Mesenchymal stem cell (in vitro differentiated cells and primary cell): ENCODE measurements around the gene DNMT3L.
"Not testable (repeated sequence)": the region's sequence is repeated elsewhere in the genome, so short reads cannot be mapped to it uniquely, and the experiment has no call there.

Source experiments
- DNase-seq: peaks from one replicate; pipeline ENCODE4 v3.0.0-alpha.2; 2013
- H2AFZ ChIP-seq: one replicate; pipeline ENCODE4 v1.6.1; 2013; ENCODE audit warnings: low read depth, mild to moderate bottlenecking, control low read depth, inconsistent platforms, low read length, moderate library complexity
- H2AK5ac ChIP-seq: 2 replicates; pipeline ENCODE4 v1.6.1; 2013; ENCODE audit warnings: low read length, moderate library complexity, mild to moderate bottlenecking, inconsistent platforms; ENCODE audit not compliant: severe bottlenecking
- H2BK120ac ChIP-seq: one replicate; pipeline ENCODE4 v1.6.1; 2013; ENCODE audit warnings: low read depth, mild to moderate bottlenecking, inconsistent platforms, low read length, moderate library complexity
- H2BK12ac ChIP-seq, 2 experiments: one replicate each; pipeline ENCODE4 v1.6.1; 2013; ENCODE audit warnings: inconsistent platforms in 2 of 2, low read length in 2 of 2, mild to moderate bottlenecking in 2 of 2, moderate library complexity in 2 of 2, control low read depth in 1 of 2
- H2BK15ac ChIP-seq: one replicate; pipeline ENCODE4 v1.6.1; 2013; ENCODE audit warnings: mild to moderate bottlenecking, low read depth, inconsistent platforms; ENCODE audit not compliant: poor library complexity, severe bottlenecking
- H2BK5ac ChIP-seq: 2 replicates; pipeline ENCODE4 v1.6.1; 2013; ENCODE audit warnings: low read depth, mild to moderate bottlenecking, low read length, control low read depth, inconsistent platforms; ENCODE audit not compliant: poor library complexity, severe bottlenecking
- H3K14ac ChIP-seq, 2 experiments: one replicate each; pipeline ENCODE4 v1.6.1; 2013; ENCODE audit warnings: inconsistent platforms in 2 of 2, low read length in 2 of 2, control low read depth in 1 of 2, mild to moderate bottlenecking in 1 of 2, moderate library complexity in 1 of 2
- H3K18ac ChIP-seq, 2 experiments: one replicate each; pipeline ENCODE4 v1.6.1; 2013; ENCODE audit warnings: inconsistent platforms in 2 of 2, low read length in 2 of 2, control low read depth in 1 of 2, low read depth in 1 of 2, mild to moderate bottlenecking in 1 of 2
- H3K23ac ChIP-seq, 2 experiments: one replicate each; pipeline ENCODE4 v1.6.1; 2013; ENCODE audit warnings: inconsistent platforms in 2 of 2, low read length in 2 of 2, mild to moderate bottlenecking in 2 of 2, moderate library complexity in 2 of 2, control low read depth in 1 of 2
- H3K27ac ChIP-seq: 2 replicates; pipeline ENCODE4 v1.5.1; 2013; ENCODE audit warnings: mild to moderate bottlenecking, moderate library complexity, low read length, control low read depth, inconsistent platforms; ENCODE audit not compliant: poor library complexity, severe bottlenecking
- H3K27me3 ChIP-seq, 2 experiments: 2 replicates each; pipeline versions ENCODE4 v1.6.1 to v1.7.0; 2013; ENCODE audit warnings: low read length in 2 of 2, mild to moderate bottlenecking in 2 of 2, moderate library complexity in 2 of 2, control low read depth in 1 of 2, inconsistent platforms in 1 of 2; ENCODE audit not compliant: control insufficient read depth in 1 of 2, insufficient read depth in 1 of 2
- H3K36me3 ChIP-seq, 2 experiments: 2 replicates each; pipeline versions ENCODE4 v1.6.1 to v1.7.0; 2013; ENCODE audit warnings: low read length in 2 of 2, control low read depth in 1 of 2, inconsistent platforms in 1 of 2, low read depth in 1 of 2, mild to moderate bottlenecking in 1 of 2; ENCODE audit not compliant: insufficient read depth in 2 of 2, control insufficient read depth in 1 of 2
- H3K4ac ChIP-seq, 2 experiments: one replicate each; pipeline ENCODE4 v1.6.1; 2013; ENCODE audit warnings: inconsistent platforms in 2 of 2, low read length in 2 of 2, mild to moderate bottlenecking in 2 of 2, moderate library complexity in 2 of 2, control low read depth in 1 of 2, low read depth in 1 of 2
- H3K4me1 ChIP-seq: 2 replicates; pipeline ENCODE4 v1.6.1; 2013; ENCODE audit warnings: low read depth, low read length, control low read depth; ENCODE audit not compliant: control insufficient read depth, insufficient read depth
- H3K4me2 ChIP-seq: 2 replicates; pipeline ENCODE4 v1.6.1; 2013; ENCODE audit warnings: low read length, mild to moderate bottlenecking, inconsistent platforms; ENCODE audit not compliant: poor library complexity, severe bottlenecking
- H3K4me3 ChIP-seq, 2 experiments: 2 replicates each; pipeline versions ENCODE4 v1.5.1 to v1.7.0; 2013; ENCODE audit warnings: low read length in 2 of 2, mild to moderate bottlenecking in 2 of 2, control low read depth in 1 of 2, low read depth in 1 of 2; ENCODE audit not compliant: insufficient read depth in 1 of 2
- H3K79me1 ChIP-seq: replicated peaks from 2 replicates; pipeline ENCODE4 v1.6.1; 2013; ENCODE audit warnings: mild to moderate bottlenecking, control low read depth, low read length, inconsistent platforms; ENCODE audit not compliant: poor library complexity, severe bottlenecking
- H3K9ac ChIP-seq: 2 replicates; pipeline ENCODE4 v1.7.0; 2013; ENCODE audit warnings: mild to moderate bottlenecking, low read length, moderate library complexity
- H3K9me3 ChIP-seq: 2 replicates; pipeline ENCODE4 v1.7.0; 2013; ENCODE audit warnings: mild to moderate bottlenecking, low read length; ENCODE audit not compliant: control insufficient read depth
- H4K8ac ChIP-seq: one replicate; pipeline ENCODE4 v1.6.1; 2013; ENCODE audit warnings: inconsistent platforms, mild to moderate bottlenecking, low read length, moderate library complexity
- H4K91ac ChIP-seq: one replicate; pipeline ENCODE4 v1.6.1; 2013; ENCODE audit warnings: mild to moderate bottlenecking, low read length, inconsistent platforms
- WGBS: methylation state at CpG from one replicate; pipeline ENCODE4 v1.1.7; 2013; ENCODE audit warnings: mixed read lengths; 5-methylcytosine and 5-hydroxymethylcytosine counted together

DNMT3L gene

DNA sequence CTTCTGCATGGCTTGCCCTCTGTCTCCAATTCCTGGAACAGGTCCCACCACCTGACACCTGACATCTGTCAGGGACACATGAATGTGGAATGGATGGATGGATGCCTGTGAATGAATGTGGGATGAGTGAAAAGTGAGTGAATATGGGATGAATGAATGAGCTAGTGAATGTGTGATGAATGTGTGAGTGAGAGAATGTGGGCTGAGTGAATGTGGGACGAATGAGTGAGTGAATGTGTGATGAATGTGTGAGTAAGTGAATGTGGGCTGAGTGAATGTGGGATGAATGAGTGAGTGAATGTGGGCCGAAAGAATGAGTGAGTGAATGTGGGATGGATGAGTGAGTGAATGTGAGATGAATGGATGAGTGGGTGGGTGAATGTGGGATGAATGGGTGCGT is 50.1 kb downstream of the DNMT3L start:
- no CpG with 5 or more reads among the region's 3 CpGs for WGBS
- H3K27ac ChIP-seq = not testable (repeated sequence)

DNA sequence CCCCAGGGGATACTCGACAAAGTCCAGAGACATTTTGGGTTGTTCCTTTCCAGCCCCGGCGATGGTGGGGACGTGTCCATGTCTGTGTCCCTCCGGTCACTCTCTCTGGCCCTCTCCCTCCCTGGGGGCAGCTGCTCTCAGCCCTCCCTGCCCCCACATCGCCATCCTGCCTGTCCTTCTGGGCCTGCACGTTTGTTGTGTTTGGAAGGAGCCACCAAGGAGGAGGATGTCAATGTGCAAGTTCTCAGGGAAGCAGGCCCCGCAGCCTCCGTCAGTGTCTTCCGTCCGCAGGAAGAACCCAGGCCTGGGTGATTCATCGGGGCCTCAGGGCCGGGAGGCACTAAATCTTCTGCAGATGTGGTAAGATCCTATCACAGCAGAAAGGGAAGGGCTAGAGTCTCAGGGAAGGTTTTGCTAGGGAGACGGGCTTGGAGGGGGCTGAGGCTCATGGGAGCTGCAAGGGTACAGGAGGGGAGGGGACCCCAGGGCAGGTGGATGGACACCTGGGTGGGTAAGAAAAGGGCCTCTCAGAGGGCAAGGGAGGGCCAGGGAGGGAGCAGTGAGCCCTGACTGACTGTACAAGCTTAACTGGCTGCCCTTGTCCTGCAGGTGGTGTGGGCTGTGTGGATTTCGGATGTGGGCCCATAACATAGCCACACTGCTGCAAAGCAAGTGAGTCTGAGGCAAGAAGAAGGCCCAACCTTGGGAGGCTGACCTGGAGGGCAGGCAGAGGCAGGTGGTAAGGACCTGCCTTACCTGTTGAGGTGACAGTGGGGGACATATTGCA is 53.6 kb downstream of the DNMT3L start:
- H3K36me3 ChIP-seq, H3K9ac ChIP-seq, H3K4me3 ChIP-seq, H3K4me2 ChIP-seq, H3K27ac ChIP-seq, H2AFZ ChIP-seq, H3K14ac ChIP-seq, H3K27me3 ChIP-seq, H3K23ac ChIP-seq, H3K4ac ChIP-seq, H3K9me3 ChIP-seq, H2BK120ac ChIP-seq, H2BK5ac ChIP-seq, H4K8ac ChIP-seq, H3K4me1 ChIP-seq, H3K79me1 ChIP-seq, H3K18ac ChIP-seq, H2AK5ac ChIP-seq: not testable (repeated sequence)
- peak overlapping the region; percentile 39 for H4K91ac ChIP-seq
- H2BK12ac ChIP-seq = peak overlapping the region in 1 of 2 experiments; percentile 29
- WGBS = no CpG with 5 or more reads among the region's 15 CpGs
- H2BK15ac ChIP-seq = peak overlapping the region; percentile 48
- peak; percentile 26 for DNase-seq

More for the DNA sequence above, 50.1 kb downstream of the DNMT3L start:
- not testable (repeated sequence) for H3K4ac ChIP-seq, H3K4me1 ChIP-seq, H3K36me3 ChIP-seq, H3K27me3 ChIP-seq, H3K9me3 ChIP-seq, H4K91ac ChIP-seq, H2BK15ac ChIP-seq, H3K14ac ChIP-seq, H2AK5ac ChIP-seq, H4K8ac ChIP-seq, H3K79me1 ChIP-seq, H2BK5ac ChIP-seq, H3K9ac ChIP-seq, H3K23ac ChIP-seq, H3K18ac ChIP-seq, H3K4me3 ChIP-seq, H2BK120ac ChIP-seq, H2BK12ac ChIP-seq, H2AFZ ChIP-seq, DNase-seq, H3K4me2 ChIP-seq

- not testable (repeated sequence) for H3K23ac ChIP-seq, H3K79me1 ChIP-seq, H3K27ac ChIP-seq, H3K36me3 ChIP-seq, H2BK5ac ChIP-seq, H2BK12ac ChIP-seq, H3K9ac ChIP-seq, H3K4me2 ChIP-seq, H2AK5ac ChIP-seq, H3K27me3 ChIP-seq, H3K14ac ChIP-seq, H2BK15ac ChIP-seq, H4K91ac ChIP-seq, H4K8ac ChIP-seq, H3K18ac ChIP-seq, H3K4ac ChIP-seq, H2BK120ac ChIP-seq, H3K4me3 ChIP-seq, DNase-seq, H3K9me3 ChIP-seq, H3K4me1 ChIP-seq, H2AFZ ChIP-seq
- no CpG with 5 or more reads among the region's 33 CpGs for WGBS
These were observed 54.7 kb downstream of the DNMT3L start for GRCh38 chr21:44206698-44207676.

- H2AFZ ChIP-seq, H3K27me3 ChIP-seq, H3K4me2 ChIP-seq, H4K91ac ChIP-seq, H2BK120ac ChIP-seq, H3K23ac ChIP-seq, H3K9ac ChIP-seq, H3K14ac ChIP-seq, H2AK5ac ChIP-seq, H3K4me1 ChIP-seq, H3K4ac ChIP-seq, H2BK5ac ChIP-seq, H3K36me3 ChIP-seq, H3K79me1 ChIP-seq, H3K27ac ChIP-seq, H3K4me3 ChIP-seq, DNase-seq, H3K18ac ChIP-seq, H3K9me3 ChIP-seq, H2BK15ac ChIP-seq, H2BK12ac ChIP-seq, H4K8ac ChIP-seq: not testable (repeated sequence)
- no CpG with 5 or more reads among the region's 24 CpGs for WGBS
These were observed 55.5 kb downstream of the DNMT3L start for GRCh38 chr21:44206187-44206586.
